Psoas muscle (tissue), 8 donors: ENCODE measurements around the gene PRKD2. TPM values are rescaled to one million over a fixed set of nuclear protein-coding genes. Genes with fewer than 3 reads are reported as not detected.

Source experiments
- ATAC-seq, 4 donors: fragments of 200-7000 bp; cut with Tn5 transposase; one replicate each; pipeline ENCODE4 v1.9.1; 2020; ENCODE audit warnings: moderate library complexity in 3 of 4, mild to moderate bottlenecking in 2 of 4
- DNase-seq, 2 donors: peaks; one replicate each; pipeline ENCODE4 v3.0.0-alpha.2; 2020
- H3K27ac ChIP-seq: fragments of 200-600 bp; one replicate; pipeline ENCODE4 v1.8.0; 2022
- H3K27me3 ChIP-seq, 3 donors: fragments of 200-600 bp in 1 of 3; one replicate each; pipeline versions ENCODE4 v1.6.1 to v1.8.0; 2013 to 2022; ENCODE audit warnings: low read length in 2 of 3, mild to moderate bottlenecking in 2 of 3, moderate library complexity in 1 of 3; ENCODE audit not compliant: insufficient read depth in 3 of 3
- H3K36me3 ChIP-seq, 2 donors: fragments of 200-600 bp in 1 of 2; one replicate each; pipeline versions ENCODE4 v1.6.1 to v1.8.0; 2013 to 2022; ENCODE audit warnings: low read depth in 1 of 2, mild to moderate bottlenecking in 1 of 2, moderate library complexity in 1 of 2; ENCODE audit not compliant: insufficient read depth in 1 of 2
- H3K4me1 ChIP-seq: fragments of 200-600 bp; one replicate; pipeline ENCODE4 v1.8.0; 2022
- H3K4me3 ChIP-seq: fragments of 200-600 bp; one replicate; pipeline ENCODE4 v1.8.0; 2022; ENCODE audit warnings: mild to moderate bottlenecking
- H3K9me3 ChIP-seq: fragments of 200-600 bp; one replicate; pipeline ENCODE4 v1.8.0; 2022
- CTCF ChIP-seq: fragments of 200-600 bp; IDR thresholded peaks from one replicate; pipeline ENCODE4 v1.8.0; 2022; ENCODE audit warnings: antibody characterized with exemption
- WGBS, 3 donors: extraction: QIAGEN DNeasy Blood & Tissue Kit; methylation state at CpG; one replicate each; pipeline versions ENCODE4 v1.1.6 to v1.1.7; 2013; 5-methylcytosine and 5-hydroxymethylcytosine counted together
- intact Hi-C, 2 donors: fragments of 100-400 bp; cut with DNase I; formaldehyde crosslinking; loops; one replicate each; pipeline versions ENCODE4 v1.11.0 to v1.14.2; 2022
- polyA plus RNA-seq, 3 donors: library from polyadenylated mRNA; stranded (reverse); fragments of 200-250 nt; gene quantifications; one replicate each; pipeline ENCODE4 v1.2.3, GENCODE V29; 2013
- total RNA-seq, 4 donors: library from RNA; stranded (reverse); fragmentation: NEBNext Ultra II Directional in 2 of 4; extraction: Animal tissue kit (Norgen Biotek cat#: 25700) in 2 of 4; gene quantifications; one replicate each; pipeline versions ENCODE4 v1.2.1 to v1.2.4, GENCODE V29; 2021 to 2023
- donor health status: healthy with polysubstance abuse.
- donor health status: DM: no; HTN: no; CAD: no; lungs with moderate emphysema.
- donor health status: Bipolar disorder and iron deficiency.
- donor health status: healthy.
- donor health status: DM: yes; HTN: yes; CAD: no.
- donor health status: DM: no; HTN: no; CAD: no.
- donor health status: DM: no; HTN: no; CAD: no.
- donor health status: DM: yes; HTN: yes; CAD: no.

PRKD2 gene
- total and polyA plus RNA-seq, 7 donors = 4.0 to 9.1 (median 6.9) TPM

GRCh38 chr19:46644720-46645119 lies 72.2 kb downstream of the PRKD2 start:
- Histone ChIP-seq H3K27me3 (peaks cover 2 to 68% (median 20%) of the 10 kb centered on the region in 3 donors), H3K9me3 (no peaks in the 10 kb centered on the region), H3K4me1 (peaks cover 1% of the 10 kb centered on the region), H3K36me3 (no peaks in the 10 kb centered on the region), H3K27ac (no peak overlapping the region), H3K4me3 (no peak overlapping the region)
- intact Hi-C loops = no loop called here
- DNase-seq (peak in 1 of 2 donors; percentile 8), ATAC-seq (no peak)
- WGBS, 3 donors = 45 to 54% (median 53%) methylated on average over 3 of the region's 3 CpGs
- TF ChIP-seq CTCF = no peak

DNA sequence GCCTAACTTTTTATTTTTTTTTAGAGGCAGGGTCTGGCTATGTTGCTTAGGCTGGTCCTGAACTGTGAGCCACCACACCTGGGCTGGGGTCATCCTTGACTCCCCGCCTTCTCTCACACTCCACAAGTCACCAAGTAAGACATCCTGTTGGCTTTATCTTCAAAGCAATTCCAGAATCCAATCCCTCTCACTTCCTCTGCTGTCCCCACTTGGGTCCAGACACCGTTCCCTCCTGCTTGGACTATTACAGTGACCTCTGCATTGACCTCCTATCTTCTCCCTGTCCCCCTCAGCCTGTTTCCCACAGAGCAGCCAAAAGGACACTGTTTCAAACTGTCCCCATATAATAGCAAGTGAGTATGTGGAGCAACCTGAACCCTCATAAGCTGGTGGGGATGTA lies 76.3 kb downstream of the PRKD2 start:
- no peak for TF ChIP-seq CTCF
- H3K9me3 ChIP-seq = no peaks in the 10 kb centered on the region
- 78 to 85% (median 83%) methylated on average over 2 of the region's 2 CpGs for WGBS, 3 donors
- peaks cover 11% of the 10 kb centered on the region for H3K4me1 ChIP-seq
- peaks cover 0 to 62% (median 9%) of the 10 kb centered on the region in 3 donors for H3K27me3 ChIP-seq
- no peaks in the 10 kb centered on the region for H3K36me3 ChIP-seq
- H3K4me3 ChIP-seq = no peak overlapping the region
- H3K27ac ChIP-seq = no peak overlapping the region
- no peak for DNase-seq
- intact Hi-C loops = no loop called here
- ATAC-seq = no peak

DNA sequence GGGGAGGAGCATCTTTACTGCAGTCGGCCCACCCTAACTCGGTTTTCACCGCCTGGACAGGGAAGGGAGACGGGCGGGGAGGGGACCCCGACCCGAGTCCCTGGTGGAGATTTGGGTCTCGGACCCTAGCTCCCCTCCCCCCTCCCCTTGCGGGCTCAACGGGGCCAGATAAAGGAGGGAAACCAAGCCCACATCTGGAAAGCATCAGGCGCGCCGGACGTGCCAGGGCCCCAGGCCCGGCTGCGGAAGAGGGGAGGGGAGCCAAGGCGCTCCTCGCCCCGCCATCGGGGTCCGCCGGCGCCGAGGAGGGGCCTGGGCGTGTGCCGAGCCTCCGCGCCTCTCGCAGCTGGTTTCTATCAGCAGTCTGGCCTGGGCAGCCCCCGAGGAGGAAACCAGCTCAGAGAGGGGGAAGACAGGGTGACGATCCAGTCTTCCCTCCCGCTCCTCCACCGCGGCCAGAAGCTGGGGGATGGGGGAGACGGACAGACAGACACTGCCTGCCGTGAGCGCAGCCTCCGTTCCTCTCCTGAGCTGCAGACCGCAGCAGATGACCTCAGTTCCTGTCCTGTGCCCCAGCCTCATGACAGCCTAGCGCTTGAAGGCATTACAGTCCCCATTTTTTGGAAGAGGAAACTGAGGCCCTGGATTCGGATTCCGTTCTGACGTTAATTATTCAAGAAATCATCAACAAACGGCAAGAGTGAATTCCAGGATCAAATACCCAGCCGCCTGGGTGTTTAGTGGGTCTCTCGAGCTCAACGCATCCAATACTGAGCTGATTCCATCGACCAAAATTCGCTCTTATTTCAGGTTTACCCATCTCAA lies 77.3 kb downstream of the PRKD2 start:
- peak overlapping the region; percentile 52 for H3K4me3 ChIP-seq
- H3K36me3 ChIP-seq = no peaks in the 10 kb centered on the region
- 7 to 13% (median 11%) methylated on average over 27 to 49 of the region's 49 CpGs for WGBS, 3 donors
- no peaks in the 10 kb centered on the region for H3K9me3 ChIP-seq
- TF ChIP-seq CTCF = no peak
- peaks cover 0 to 60% (median 14%) of the 10 kb centered on the region in 3 donors for H3K27me3 ChIP-seq
- intact Hi-C loops = no loop called here
- H3K27ac ChIP-seq = no peak overlapping the region
- peaks cover 11% of the 10 kb centered on the region for H3K4me1 ChIP-seq
- DNase-seq (peak in 1 of 2 donors; percentile 66), ATAC-seq (peak in 2 of 4 donors; percentile 13 to 21)

- DNase-seq = no peak
- intact Hi-C loops = no loop called here
Measured at GRCh38 chr19:46637224-46637623, 79.7 kb downstream of the PRKD2 start.

More at GRCh38 chr19:46637224-46637623, 79.7 kb downstream of the PRKD2 start:
- no peaks in the 10 kb centered on the region for H3K9me3 ChIP-seq
- TF ChIP-seq CTCF = no peak
- peaks cover 19% of the 10 kb centered on the region for H3K4me1 ChIP-seq
- H3K36me3 ChIP-seq = no peaks in the 10 kb centered on the region
- H3K27me3 ChIP-seq = peaks cover 0 to 71% (median 27%) of the 10 kb centered on the region in 3 donors
- WGBS, 3 donors = 75 to 84% (median 79%) methylated on average over 14 of the region's 14 CpGs
- H3K4me3 ChIP-seq = no peak overlapping the region
- no peak overlapping the region for H3K27ac ChIP-seq
- ATAC-seq = no peak
